H1 (cell line): Measurements from ENCODE around the gene CAPN9. TPM values are rescaled to one million over a fixed set of nuclear protein-coding genes. Genes with fewer than 3 reads are reported as not detected.

Source experiments
- CTBP2 ChIP-seq: IDR thresholded peaks from 2 replicates; pipeline ENCODE4 v1.7.0; 2011; ENCODE audit warnings: borderline replicate concordance, mild to moderate bottlenecking, moderate library complexity, mixed read lengths, low read length; ENCODE audit not compliant: insufficient read depth, insufficient read length
- ZNF274 ChIP-seq: IDR thresholded peaks from 2 replicates; pipeline ENCODE4 v1.7.0; 2012; ENCODE audit warnings: low read length, borderline replicate concordance; ENCODE audit errors: extremely low read depth
- polyA plus RNA-seq, 7 experiments: library from polyadenylated mRNA; depleted of rRNA in 3 of 7; stranded (reverse) in 5 of 7; unstranded in 2 of 7; fragments of >200 nt in 5 of 7; fragments of 200-250 nt in 2 of 7; gene quantifications; 1 replicate in 5 of 7; 2 replicates in 1 of 7; 4 replicates in 1 of 7; pipeline versions ENCODE4 v1.2.1 to v1.2.3, GENCODE V29; 2011 to 2013; ENCODE audit warnings: missing spikeins in 2 of 7, mixed read lengths in 2 of 7
- total RNA-seq: library from RNA; stranded (reverse); fragmentation: NEBNext Ultra II Directional; extraction: Animal tissue kit (Norgen Biotek cat#: 25700); gene quantifications from 2 replicates; pipeline ENCODE4 v1.2.1, GENCODE V29; 2021

Gene CAPN9
- total and polyA plus RNA-seq, 2 of the 8 experiments (the other 6 are each of a cell fraction or from before 2014, with no cell fraction given), result 0.22 to 0.76 TPM

DNA sequence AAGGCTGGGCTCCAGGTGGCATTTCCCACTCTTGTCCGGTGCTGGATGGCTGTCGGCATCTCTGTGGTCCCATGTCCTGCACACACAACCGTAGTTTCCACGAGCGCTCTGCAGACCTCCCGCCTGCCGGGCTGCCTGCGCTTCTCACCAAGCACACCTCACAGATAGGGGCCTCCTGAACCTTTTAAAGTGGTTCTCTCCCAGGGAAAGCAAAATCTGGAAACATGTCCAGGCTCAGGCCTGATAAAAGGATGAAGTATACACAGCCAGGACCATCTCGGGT, 46.2 kb downstream of the CAPN9 start (continued):
- TF ChIP-seq CTBP2 (no peak), ZNF274 (no peak)
